HepG2 (cell line): ENCODE measurements around the gene DNAJC8. TPM values are rescaled to one million over a fixed set of nuclear protein-coding genes. Genes with fewer than 3 reads are reported as not detected.

Experiments used
- HNF1B ChIP-seq: sonication (generic); formaldehyde crosslinking; IDR thresholded peaks from 2 replicates; pipeline ENCODE4 v1.5.1; 2020; ENCODE audit warnings: mild to moderate bottlenecking, moderate library complexity, missing genetic modification reagents
- IRF9 ChIP-seq: sonication (generic); formaldehyde crosslinking; IDR thresholded peaks from 2 replicates; pipeline ENCODE4 v1.8.0; 2022; ENCODE audit warnings: missing genetic modification reagents, mild to moderate bottlenecking, borderline replicate concordance
- KDM2A ChIP-seq: sonication (generic); formaldehyde crosslinking; IDR thresholded peaks from 2 replicates; pipeline ENCODE4 v1.4.0; 2020; ENCODE audit warnings: low read depth, missing genetic modification reagents, borderline replicate concordance
- KDM5A ChIP-seq: fragments of 200-600 bp; sonication (generic); IDR thresholded peaks from 2 replicates; pipeline ENCODE4 v1.7.0; 2018; ENCODE audit warnings: antibody characterized with exemption, mild to moderate bottlenecking, low read length, borderline replicate concordance
- KDM5B ChIP-seq: sonication (generic); formaldehyde crosslinking; IDR thresholded peaks from 2 replicates; pipeline ENCODE4 v1.4.0; 2020; ENCODE audit warnings: missing genetic modification reagents, mild to moderate bottlenecking, borderline replicate concordance
- KLF6 ChIP-seq: IDR thresholded peaks from 2 replicates; pipeline ENCODE4 v1.8.0; 2016; ENCODE audit warnings: missing biosample characterization, missing genetic modification reagents
- KMT2A ChIP-seq: sonication (generic); formaldehyde crosslinking; IDR thresholded peaks from 2 replicates; pipeline ENCODE4 v1.4.0; 2020; ENCODE audit warnings: missing genetic modification reagents
- MXD1 ChIP-seq: sonication (generic); formaldehyde crosslinking; IDR thresholded peaks from 2 replicates; pipeline ENCODE4 v1.4.0; 2020; ENCODE audit warnings: mild to moderate bottlenecking, missing genetic modification reagents
- MXD3 ChIP-seq: IDR thresholded peaks from 2 replicates; pipeline ENCODE4 v1.6.1; 2016; ENCODE audit warnings: mild to moderate bottlenecking, missing biosample characterization, missing genetic modification reagents
- NCOR1 ChIP-seq: fragments of 200-600 bp; sonication (generic); IDR thresholded peaks from 2 replicates; pipeline ENCODE4 v1.7.0; 2017; ENCODE audit warnings: antibody characterized with exemption, low read length, borderline replicate concordance
- PITX1 ChIP-seq: sonication (generic); formaldehyde crosslinking; IDR thresholded peaks from 2 replicates; pipeline ENCODE4 v1.5.1; 2020; ENCODE audit warnings: mild to moderate bottlenecking, missing genetic modification reagents
- PLSCR1 ChIP-seq: sonication (generic); formaldehyde crosslinking; IDR thresholded peaks from 2 replicates; pipeline ENCODE4 v1.5.0; 2020; ENCODE audit warnings: missing genetic modification reagents, mild to moderate bottlenecking, borderline replicate concordance
- SIN3A ChIP-seq: IDR thresholded peaks from 2 replicates; pipeline ENCODE4 v1.6.1; 2011; ENCODE audit warnings: low read depth, mild to moderate bottlenecking, control low read depth, low read length, borderline replicate concordance
- TAF15 ChIP-seq: fragments of 200-400 bp; formaldehyde crosslinking; IDR thresholded peaks from one replicate; pipeline ENCODE4 v1.6.1; 2018; ENCODE audit warnings: mild to moderate bottlenecking, low read depth, low read length; ENCODE audit not compliant: poor library complexity, severe bottlenecking
- TOPORS ChIP-seq: sonication (generic); formaldehyde crosslinking; IDR thresholded peaks from 2 replicates; pipeline ENCODE4 v1.8.0; 2023; ENCODE audit warnings: mild to moderate bottlenecking, missing genetic modification reagents
- ZBTB42 ChIP-seq: sonication (generic); formaldehyde crosslinking; IDR thresholded peaks from 2 replicates; pipeline ENCODE4 v1.5.0; 2020; ENCODE audit warnings: mild to moderate bottlenecking, missing genetic modification reagents
- ZGPAT ChIP-seq: IDR thresholded peaks from 2 replicates; pipeline ENCODE4 v1.6.1; 2016; ENCODE audit warnings: mild to moderate bottlenecking
- ZKSCAN5 ChIP-seq: sonication (generic); formaldehyde crosslinking; IDR thresholded peaks from 2 replicates; pipeline ENCODE4 v1.5.1; 2020; ENCODE audit warnings: mild to moderate bottlenecking, missing genetic modification reagents
- ZNF891 ChIP-seq: sonication (generic); formaldehyde crosslinking; IDR thresholded peaks from 2 replicates; pipeline ENCODE4 v1.5.0; 2020; ENCODE audit warnings: mild to moderate bottlenecking, missing genetic modification reagents
- ZSCAN22 ChIP-seq: sonication (generic); formaldehyde crosslinking; IDR thresholded peaks from 2 replicates; pipeline ENCODE4 v1.4.0; 2020; ENCODE audit warnings: mild to moderate bottlenecking, missing genetic modification reagents
- polyA plus RNA-seq, 8 experiments: library from polyadenylated mRNA; depleted of rRNA in 3 of 8; stranded (reverse) in 7 of 8; unstranded in 1 of 8; fragments of >200 nt; fragmentation: Illumina TruSeq in 4 of 8; extraction: Trizol in 4 of 8; gene quantifications; 2 replicates each; pipeline versions ENCODE4 v1.2.1 to v1.2.3, GENCODE V29; 2011 to 2016; ENCODE audit warnings: low read depth in 4 of 8, missing spikeins in 1 of 8, mixed read lengths in 1 of 8; ENCODE audit not compliant: insufficient read depth in 1 of 8
- total RNA-seq, 5 experiments: library from RNA; depleted of rRNA; stranded (reverse); fragments of >200 nt; fragmentation: Illumina TruSeq; extraction: Trizol; gene quantifications; 2 replicates each; pipeline ENCODE4 v1.2.3, GENCODE V29; 2016; ENCODE audit warnings: low read depth in 1 of 5

DNAJC8 gene
- total and polyA plus RNA-seq, 2 of the 13 experiments (the other 11 are each of a cell fraction or from before 2014, with no cell fraction given), result 54.5 to 126 TPM

GRCh38 chr1:28232558-28233263, at the start of gene DNAJC8 (continued):
- peak; percentile 75; the same call in 1 of the 2 replicates for TF ChIP-seq ZGPAT (CRISPR knock-in tag)
- TF ChIP-seq HNF1B (CRISPR knock-in tag), result peak; percentile 47; the same call in 1 of the 2 replicates
- peak; percentile 38; the same call in 1 of the 2 replicates for TF ChIP-seq NCOR1
- peak; percentile 80; the same call in 1 of the 2 replicates for TF ChIP-seq ZBTB42 (CRISPR knock-in tag)
- peak; percentile 81 for TF ChIP-seq KMT2A
- TF ChIP-seq KDM5A, result peak; percentile 96
- TF ChIP-seq KLF6, result peak; percentile 62; the same call in 1 of the 2 replicates
- peak; percentile 24; the same call in 1 of the 2 replicates for TF ChIP-seq PITX1 (CRISPR knock-in tag)
- TF ChIP-seq KDM2A (CRISPR knock-in tag), result peak; percentile 90
- peak; percentile 69; the same call in 1 of the 2 replicates for TF ChIP-seq MXD1 (CRISPR knock-in tag)
- no peak for TF ChIP-seq TOPORS (CRISPR knock-in tag)
- TF ChIP-seq ZNF891 (CRISPR knock-in tag), result peak; percentile 56; the same call in 1 of the 2 replicates
- no peak for TF ChIP-seq SIN3A
- TF ChIP-seq ZKSCAN5 (CRISPR knock-in tag), result no peak
- TF ChIP-seq KDM5B (CRISPR knock-in tag), result peak; percentile 44; the same call in 1 of the 2 replicates
- TF ChIP-seq ZSCAN22, result no peak
- peak; percentile 57; the same call in 1 of the 2 replicates for TF ChIP-seq MXD3 (CRISPR knock-in tag)
- TF ChIP-seq PLSCR1 (CRISPR knock-in tag), result no peak
- peak; percentile 54 for TF ChIP-seq TAF15
- TF ChIP-seq IRF9, result peak; percentile 43; the same call in 1 of the 2 replicates
